GM23338 (cell line): Measurements from ENCODE around the gene SIRT2. TPM values are rescaled to one million over a fixed set of nuclear protein-coding genes. Genes with fewer than 3 reads are reported as not detected.

Source experiments
- ATAC-seq: fragments of 200-7000 bp; cut with Tn5 transposase; 3 replicates; pipeline ENCODE4 v1.9.1; 2020
- DNase-seq: peaks from one replicate; pipeline ENCODE4 v3.0.0-alpha.2; 2015; ENCODE audit warnings: low spot score
- H2AFZ ChIP-seq: fragments of 200-600 bp; sonication (generic); 2 replicates; pipeline ENCODE4 v1.8.0; 2016; ENCODE audit warnings: antibody characterized with exemption, mild to moderate bottlenecking, moderate library complexity
- H3F3A ChIP-seq: fragments of 200-600 bp; sonication (generic); replicated peaks from 2 replicates; pipeline ENCODE4 v1.8.0; 2017; ENCODE audit warnings: antibody characterized with exemption, mixed run types, low read depth
- H3K27ac ChIP-seq: fragments of 200-600 bp; sonication (generic); 2 replicates; pipeline ENCODE4 v1.6.1; 2016; ENCODE audit warnings: low read depth
- H3K27me3 ChIP-seq: fragments of 200-600 bp; sonication (generic); 2 replicates; pipeline ENCODE4 v1.8.0; 2016; ENCODE audit warnings: mild to moderate bottlenecking, mixed run types, moderate library complexity; ENCODE audit not compliant: insufficient read depth
- H3K36me3 ChIP-seq: fragments of 200-600 bp; sonication (generic); 2 replicates; pipeline ENCODE4 v1.8.0; 2016; ENCODE audit warnings: mild to moderate bottlenecking; ENCODE audit not compliant: insufficient read depth
- H3K4me1 ChIP-seq: fragments of 200-600 bp; sonication (generic); 2 replicates; pipeline ENCODE4 v1.8.0; 2016; ENCODE audit warnings: mild to moderate bottlenecking, moderate library complexity; ENCODE audit not compliant: insufficient read depth
- H3K4me2 ChIP-seq: fragments of 200-600 bp; sonication (generic); 2 replicates; pipeline ENCODE4 v1.7.1; 2017; ENCODE audit warnings: mixed run types
- H3K4me3 ChIP-seq: fragments of 200-600 bp; sonication (generic); 2 replicates; pipeline ENCODE4 v1.6.1; 2016; ENCODE audit warnings: mixed run types
- H3K79me2 ChIP-seq: fragments of 200-600 bp; sonication (generic); replicated peaks from 2 replicates; pipeline ENCODE4 v1.8.0; 2017; ENCODE audit warnings: mild to moderate bottlenecking; ENCODE audit not compliant: insufficient read depth
- H3K9me2 ChIP-seq: fragments of 200-600 bp; sonication (generic); 2 replicates; pipeline ENCODE4 v1.8.0; 2017; ENCODE audit not compliant: insufficient read depth
- H4K20me1 ChIP-seq: fragments of 200-600 bp; sonication (generic); replicated peaks from 2 replicates; pipeline ENCODE4 v1.8.0; 2017; ENCODE audit warnings: mild to moderate bottlenecking; ENCODE audit not compliant: insufficient read depth
- H3K27ac Mint-ChIP-seq: 2 replicates; pipeline ENCODE4 v1.8.0; 2020; ENCODE audit warnings: inconsistent platforms, mild to moderate bottlenecking, moderate library complexity, mixed read lengths
- H3K27me3 Mint-ChIP-seq: 3 replicates; pipeline ENCODE4 v1.8.0; 2022; ENCODE audit warnings: low read depth, mild to moderate bottlenecking, moderate library complexity, mixed read lengths, inconsistent platforms; ENCODE audit not compliant: insufficient read depth, poor library complexity
- H3K36me3 Mint-ChIP-seq: 3 replicates; pipeline ENCODE4 v1.8.0; 2021; ENCODE audit warnings: low read depth, mild to moderate bottlenecking, inconsistent platforms, moderate library complexity, mixed read lengths
- H3K4me1 Mint-ChIP-seq: 3 replicates; pipeline ENCODE4 v1.8.0; 2020; ENCODE audit warnings: mild to moderate bottlenecking, inconsistent platforms, mixed read lengths
- H3K4me3 Mint-ChIP-seq: 3 replicates; pipeline ENCODE4 v1.8.0; 2021; ENCODE audit warnings: moderate library complexity, mild to moderate bottlenecking, inconsistent platforms, mixed read lengths
- H3K9me3 Mint-ChIP-seq: 3 replicates; pipeline ENCODE4 v1.8.0; 2020; ENCODE audit warnings: moderate library complexity, mild to moderate bottlenecking, inconsistent platforms, mixed read lengths
- CREB1 ChIP-seq: fragments of 250-450 bp; sonication (Bioruptor Pico); IDR thresholded peaks from 2 replicates; pipeline ENCODE4 v1.5.0; 2020; ENCODE audit warnings: low read depth, mild to moderate bottlenecking, moderate library complexity
- CTCF ChIP-seq, 2 experiments: fragments of 200-600 bp in 1 of 2; sonication (generic) in 1 of 2; conservative IDR thresholded peaks; 2 replicates each; pipeline versions ENCODE4 v1.5.1 to v1.6.1; 2016 to 2017; ENCODE audit warnings: antibody characterized with exemption in 2 of 2, low read depth in 2 of 2, mild to moderate bottlenecking in 2 of 2, moderate library complexity in 1 of 2
- EZH2 ChIP-seq: fragments of 200-600 bp; sonication (generic); IDR thresholded peaks from one replicate; pipeline ENCODE4 v1.8.0; 2017; ENCODE audit warnings: antibody characterized with exemption, mild to moderate bottlenecking, low read depth; ENCODE audit not compliant: unreplicated experiment
- EZH2phosphoT487 ChIP-seq: fragments of 200-600 bp; sonication (generic); IDR thresholded peaks from one replicate; pipeline ENCODE4 v1.8.1; 2018; ENCODE audit warnings: antibody characterized with exemption; ENCODE audit not compliant: unreplicated experiment
- JUNB ChIP-seq: IDR thresholded peaks from one replicate; pipeline ENCODE4 v1.6.1; 2016; ENCODE audit warnings: antibody characterized with exemption; ENCODE audit not compliant: unreplicated experiment
- POLR2AphosphoS5 ChIP-seq: IDR thresholded peaks from 2 replicates; pipeline ENCODE4 v1.6.1; 2016; ENCODE audit warnings: antibody characterized with exemption, low read depth
- STAT1 ChIP-seq: IDR thresholded peaks from one replicate; pipeline ENCODE4 v1.6.1; 2016; ENCODE audit warnings: antibody characterized with exemption; ENCODE audit not compliant: unreplicated experiment
- ZNF114 ChIP-seq: fragments of 250-450 bp; sonication (Bioruptor Pico); IDR thresholded peaks from 2 replicates; pipeline ENCODE4 v1.5.0; 2020; ENCODE audit warnings: mild to moderate bottlenecking, moderate library complexity
- polyA plus RNA-seq: library from polyadenylated mRNA; unstranded; fragments of >200 nt; fragmentation: Nextera tagmentation; extraction: Ambion mirVana; gene quantifications from 2 replicates; pipeline ENCODE4 v1.2.1, GENCODE V29; 2016
- total RNA-seq: library from RNA; depleted of rRNA; stranded (reverse); fragments of >200 nt; shearing (Covaris generic); gene quantifications from 2 replicates; pipeline ENCODE4 v1.2.3, GENCODE V29; 2014
- TF ChIP-seq, protein P1 (sequence below): fragments of 250-450 bp; sonication (Bioruptor Pico); IDR thresholded peaks from 2 replicates; pipeline ENCODE4 v1.5.0; 2020; ENCODE audit warnings: mild to moderate bottlenecking, moderate library complexity
- TF ChIP-seq, protein P2 (sequence below): IDR thresholded peaks from 2 replicates; pipeline ENCODE4 v1.6.1; 2016; ENCODE audit warnings: antibody characterized with exemption
- TF ChIP-seq, protein P3 (sequence below): IDR thresholded peaks from one replicate; pipeline ENCODE4 v1.6.1; 2018; ENCODE audit warnings: antibody characterized with exemption; ENCODE audit not compliant: unreplicated experiment

The SIRT2 gene
- total and polyA plus RNA-seq, 2 experiments from 2014 or later = 2.7 to 8.4 TPM

- Histone ChIP-seq H4K20me1 (no peaks in the 10 kb centered on the region; the same call in 1 of the 2 replicates), H3K27ac (no peak overlapping the region), H3K36me3 (no peaks in the 10 kb centered on the region), H3K4me1 (no peaks in the 10 kb centered on the region), H2AFZ (no peak overlapping the region), H3F3A (no peaks in the 10 kb centered on the region; the same call in 1 of the 2 replicates), H3K4me3 (no peak overlapping the region), H3K9me2 (no peaks in the 10 kb centered on the region), H3K79me2 (no peaks in the 10 kb centered on the region), H3K27me3 (no peaks in the 10 kb centered on the region), H3K4me2 (no peak overlapping the region)
- no peaks in the 10 kb centered on the region for H3K4me1 Mint-ChIP-seq
- H3K9me3 Mint-ChIP-seq = no peaks in the 10 kb centered on the region
- H3K27me3 Mint-ChIP-seq = peaks cover 5% of the 10 kb centered on the region
- H3K36me3 Mint-ChIP-seq = peaks cover 4% of the 10 kb centered on the region
- ATAC-seq = no peak
- no peak overlapping the region for H3K27ac Mint-ChIP-seq
- no peak for DNase-seq
- TF ChIP-seq POLR2AphosphoS5 (no peak), JUNB (no peak), CREB1 (no peak), CTCF (conservative IDR thresholded peaks at IDR 0.05; ENCODE audit: low read depth in 2 of 2) (no peak), ZNF114 (no peak), STAT1 (no peak), EZH2 (no peak), EZH2phosphoT487 (no peak)
- TF ChIP-seq, protein P1, sequence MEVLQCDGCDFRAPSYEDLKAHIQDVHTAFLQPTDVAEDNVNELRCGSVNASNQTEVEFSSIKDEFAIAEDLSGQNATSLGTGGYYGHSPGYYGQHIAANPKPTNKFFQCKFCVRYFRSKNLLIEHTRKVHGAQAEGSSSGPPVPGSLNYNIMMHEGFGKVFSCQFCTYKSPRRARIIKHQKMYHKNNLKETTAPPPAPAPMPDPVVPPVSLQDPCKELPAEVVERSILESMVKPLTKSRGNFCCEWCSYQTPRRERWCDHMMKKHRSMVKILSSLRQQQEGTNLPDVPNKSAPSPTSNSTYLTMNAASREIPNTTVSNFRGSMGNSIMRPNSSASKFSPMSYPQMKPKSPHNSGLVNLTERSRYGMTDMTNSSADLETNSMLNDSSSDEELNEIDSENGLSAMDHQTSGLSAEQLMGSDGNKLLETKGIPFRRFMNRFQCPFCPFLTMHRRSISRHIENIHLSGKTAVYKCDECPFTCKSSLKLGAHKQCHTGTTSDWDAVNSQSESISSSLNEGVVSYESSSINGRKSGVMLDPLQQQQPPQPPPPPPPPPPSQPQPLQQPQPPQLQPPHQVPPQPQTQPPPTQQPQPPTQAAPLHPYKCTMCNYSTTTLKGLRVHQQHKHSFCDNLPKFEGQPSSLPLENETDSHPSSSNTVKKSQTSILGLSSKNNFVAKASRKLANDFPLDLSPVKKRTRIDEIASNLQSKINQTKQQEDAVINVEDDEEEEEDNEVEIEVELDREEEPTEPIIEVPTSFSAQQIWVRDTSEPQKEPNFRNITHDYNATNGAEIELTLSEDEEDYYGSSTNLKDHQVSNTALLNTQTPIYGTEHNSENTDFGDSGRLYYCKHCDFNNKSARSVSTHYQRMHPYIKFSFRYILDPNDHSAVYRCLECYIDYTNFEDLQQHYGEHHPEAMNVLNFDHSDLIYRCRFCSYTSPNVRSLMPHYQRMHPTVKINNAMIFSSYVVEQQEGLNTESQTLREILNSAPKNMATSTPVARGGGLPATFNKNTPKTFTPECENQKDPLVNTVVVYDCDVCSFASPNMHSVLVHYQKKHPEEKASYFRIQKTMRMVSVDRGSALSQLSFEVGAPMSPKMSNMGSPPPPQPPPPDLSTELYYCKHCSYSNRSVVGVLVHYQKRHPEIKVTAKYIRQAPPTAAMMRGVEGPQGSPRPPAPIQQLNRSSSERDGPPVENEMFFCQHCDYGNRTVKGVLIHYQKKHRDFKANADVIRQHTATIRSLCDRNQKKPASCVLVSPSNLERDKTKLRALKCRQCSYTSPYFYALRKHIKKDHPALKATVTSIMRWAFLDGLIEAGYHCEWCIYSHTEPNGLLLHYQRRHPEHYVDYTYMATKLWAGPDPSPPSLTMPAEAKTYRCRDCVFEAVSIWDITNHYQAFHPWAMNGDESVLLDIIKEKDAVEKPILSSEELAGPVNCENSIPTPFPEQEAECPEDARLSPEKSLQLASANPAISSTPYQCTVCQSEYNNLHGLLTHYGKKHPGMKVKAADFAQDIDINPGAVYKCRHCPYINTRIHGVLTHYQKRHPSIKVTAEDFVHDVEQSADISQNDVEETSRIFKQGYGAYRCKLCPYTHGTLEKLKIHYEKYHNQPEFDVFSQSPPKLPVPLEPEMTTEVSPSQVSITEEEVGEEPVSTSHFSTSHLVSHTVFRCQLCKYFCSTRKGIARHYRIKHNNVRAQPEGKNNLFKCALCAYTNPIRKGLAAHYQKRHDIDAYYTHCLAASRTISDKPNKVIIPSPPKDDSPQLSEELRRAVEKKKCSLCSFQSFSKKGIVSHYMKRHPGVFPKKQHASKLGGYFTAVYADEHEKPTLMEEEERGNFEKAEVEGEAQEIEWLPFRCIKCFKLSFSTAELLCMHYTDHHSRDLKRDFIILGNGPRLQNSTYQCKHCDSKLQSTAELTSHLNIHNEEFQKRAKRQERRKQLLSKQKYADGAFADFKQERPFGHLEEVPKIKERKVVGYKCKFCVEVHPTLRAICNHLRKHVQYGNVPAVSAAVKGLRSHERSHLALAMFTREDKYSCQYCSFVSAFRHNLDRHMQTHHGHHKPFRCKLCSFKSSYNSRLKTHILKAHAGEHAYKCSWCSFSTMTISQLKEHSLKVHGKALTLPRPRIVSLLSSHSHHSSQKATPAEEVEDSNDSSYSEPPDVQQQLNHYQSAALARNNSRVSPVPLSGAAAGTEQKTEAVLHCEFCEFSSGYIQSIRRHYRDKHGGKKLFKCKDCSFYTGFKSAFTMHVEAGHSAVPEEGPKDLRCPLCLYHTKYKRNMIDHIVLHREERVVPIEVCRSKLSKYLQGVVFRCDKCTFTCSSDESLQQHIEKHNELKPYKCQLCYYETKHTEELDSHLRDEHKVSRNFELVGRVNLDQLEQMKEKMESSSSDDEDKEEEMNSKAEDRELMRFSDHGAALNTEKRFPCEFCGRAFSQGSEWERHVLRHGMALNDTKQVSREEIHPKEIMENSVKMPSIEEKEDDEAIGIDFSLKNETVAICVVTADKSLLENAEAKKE (CRISPR knock-in tag) = no peak
- TF ChIP-seq, protein P2, sequence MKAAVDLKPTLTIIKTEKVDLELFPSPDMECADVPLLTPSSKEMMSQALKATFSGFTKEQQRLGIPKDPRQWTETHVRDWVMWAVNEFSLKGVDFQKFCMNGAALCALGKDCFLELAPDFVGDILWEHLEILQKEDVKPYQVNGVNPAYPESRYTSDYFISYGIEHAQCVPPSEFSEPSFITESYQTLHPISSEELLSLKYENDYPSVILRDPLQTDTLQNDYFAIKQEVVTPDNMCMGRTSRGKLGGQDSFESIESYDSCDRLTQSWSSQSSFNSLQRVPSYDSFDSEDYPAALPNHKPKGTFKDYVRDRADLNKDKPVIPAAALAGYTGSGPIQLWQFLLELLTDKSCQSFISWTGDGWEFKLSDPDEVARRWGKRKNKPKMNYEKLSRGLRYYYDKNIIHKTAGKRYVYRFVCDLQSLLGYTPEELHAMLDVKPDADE = no peak
- TF ChIP-seq, protein P3, sequence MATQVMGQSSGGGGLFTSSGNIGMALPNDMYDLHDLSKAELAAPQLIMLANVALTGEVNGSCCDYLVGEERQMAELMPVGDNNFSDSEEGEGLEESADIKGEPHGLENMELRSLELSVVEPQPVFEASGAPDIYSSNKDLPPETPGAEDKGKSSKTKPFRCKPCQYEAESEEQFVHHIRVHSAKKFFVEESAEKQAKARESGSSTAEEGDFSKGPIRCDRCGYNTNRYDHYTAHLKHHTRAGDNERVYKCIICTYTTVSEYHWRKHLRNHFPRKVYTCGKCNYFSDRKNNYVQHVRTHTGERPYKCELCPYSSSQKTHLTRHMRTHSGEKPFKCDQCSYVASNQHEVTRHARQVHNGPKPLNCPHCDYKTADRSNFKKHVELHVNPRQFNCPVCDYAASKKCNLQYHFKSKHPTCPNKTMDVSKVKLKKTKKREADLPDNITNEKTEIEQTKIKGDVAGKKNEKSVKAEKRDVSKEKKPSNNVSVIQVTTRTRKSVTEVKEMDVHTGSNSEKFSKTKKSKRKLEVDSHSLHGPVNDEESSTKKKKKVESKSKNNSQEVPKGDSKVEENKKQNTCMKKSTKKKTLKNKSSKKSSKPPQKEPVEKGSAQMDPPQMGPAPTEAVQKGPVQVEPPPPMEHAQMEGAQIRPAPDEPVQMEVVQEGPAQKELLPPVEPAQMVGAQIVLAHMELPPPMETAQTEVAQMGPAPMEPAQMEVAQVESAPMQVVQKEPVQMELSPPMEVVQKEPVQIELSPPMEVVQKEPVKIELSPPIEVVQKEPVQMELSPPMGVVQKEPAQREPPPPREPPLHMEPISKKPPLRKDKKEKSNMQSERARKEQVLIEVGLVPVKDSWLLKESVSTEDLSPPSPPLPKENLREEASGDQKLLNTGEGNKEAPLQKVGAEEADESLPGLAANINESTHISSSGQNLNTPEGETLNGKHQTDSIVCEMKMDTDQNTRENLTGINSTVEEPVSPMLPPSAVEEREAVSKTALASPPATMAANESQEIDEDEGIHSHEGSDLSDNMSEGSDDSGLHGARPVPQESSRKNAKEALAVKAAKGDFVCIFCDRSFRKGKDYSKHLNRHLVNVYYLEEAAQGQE = no peak
- no peak overlapping the region for H3K4me3 Mint-ChIP-seq
These were observed 43.2 kb upstream of the SIRT2 start for GRCh38 chr19:38942471-38943181.
